ENCODE results near the gene SPOCK1. TPM values are rescaled to one million over a fixed set of nuclear protein-coding genes. Genes with fewer than 3 reads are reported as not detected.
"Not testable (repeated sequence)": the region's sequence is repeated elsewhere in the genome, so short reads cannot be mapped to it uniquely, and the experiment has no call there.

The SPOCK1 gene
- total RNA-seq, 1 experiment from 2014 or later = 10.9 TPM

- H2AFZ ChIP-seq (ENCODE audit: low read length) = no peak overlapping the region
- H3K79me2 ChIP-seq (ENCODE audit: insufficient read depth, low read length) = no peaks in the 10 kb centered on the region
- no peak overlapping the region for H4K91ac ChIP-seq (ENCODE audit: insufficient read length, low read depth, low read length)
- no peak for DNase-seq
- no peaks in the 10 kb centered on the region for H3K36me3 Mint-ChIP-seq (ENCODE audit: insufficient read depth in 1 of 3, low read depth in 3 of 3)
- H3K18ac ChIP-seq (ENCODE audit: insufficient read length, low read depth, low read length) = no peak overlapping the region
- H3K27ac Mint-ChIP-seq = no peak overlapping the region
- H3K27ac ChIP-seq (ENCODE audit: insufficient read length, low read depth, low read length) = no peak overlapping the region
- H2BK120ac ChIP-seq (ENCODE audit: low read depth, low read length, poor library complexity, severe bottlenecking) = no peak overlapping the region
- H3K79me1 ChIP-seq (ENCODE audit: insufficient read depth, low read depth, low read length, poor library complexity, severe bottlenecking) = no peaks in the 10 kb centered on the region
- H3K23me2 ChIP-seq (ENCODE audit: insufficient read length, low read depth, low read length, poor library complexity, severe bottlenecking) = no peaks in the 10 kb centered on the region
- no peak overlapping the region for H3T11ph ChIP-seq (ENCODE audit: low read length)
- WGBS (ENCODE audit: extremely low coverage, insufficient read length, low lambda C conversion rate) = no CpG with 5 or more reads among the region's 4 CpGs
- H4K20me1 ChIP-seq (ENCODE audit: control insufficient read depth, insufficient read depth, insufficient read length) = no peaks in the 10 kb centered on the region
- H3K4me1 ChIP-seq (ENCODE audit: insufficient read depth, low read length) = no peaks in the 10 kb centered on the region
- no peak overlapping the region for H2BK12ac ChIP-seq (ENCODE audit: insufficient read length, low read depth, low read length)
- H3K27me3 Mint-ChIP-seq (ENCODE audit: low read depth) = no peaks in the 10 kb centered on the region; the same call in none of the 2 replicates
- no peaks in the 10 kb centered on the region for H3K27me3 ChIP-seq (ENCODE audit: insufficient read depth, low read length)
- no peak overlapping the region for H2BK20ac ChIP-seq (ENCODE audit: low read depth, low read length, poor library complexity, severe bottlenecking)
- H3K9me3 Mint-ChIP-seq = no peaks in the 10 kb centered on the region; a peak in 1 of 5 replicates
- H3K4me2 ChIP-seq (ENCODE audit: insufficient read depth, insufficient read length, low read length) = no peak overlapping the region
- H3K56ac ChIP-seq (ENCODE audit: insufficient read length, low read depth, low read length) = no peak overlapping the region
- TF ChIP-seq CTCF (conservative IDR thresholded peaks at IDR 0.05) = no peak
- no peak overlapping the region for H2AK5ac ChIP-seq (ENCODE audit: insufficient read length, low read length)
- H4K5ac ChIP-seq (ENCODE audit: insufficient read length, low read depth, low read length) = no peak overlapping the region
- no peak overlapping the region for H2BK15ac ChIP-seq (ENCODE audit: low read depth, low read length)
- H3K4me3 Mint-ChIP-seq = no peak overlapping the region
- H3K14ac ChIP-seq (ENCODE audit: insufficient read depth, low read length) = no peak overlapping the region
- no peak overlapping the region for H3K9ac ChIP-seq (ENCODE audit: extremely low read depth, insufficient read length, low read length)
- H3K9me3 ChIP-seq (ENCODE audit: control insufficient read depth, low read depth, low read length) = no peaks in the 10 kb centered on the region
- no peak overlapping the region for H3K23ac ChIP-seq (ENCODE audit: insufficient read length, low read depth, low read length)
- H4K8ac ChIP-seq (replicated peaks; ENCODE audit: insufficient read length, low read depth, low read length) = no peak overlapping the region
- H3K4me1 Mint-ChIP-seq = no peaks in the 10 kb centered on the region
- no peak overlapping the region for H2BK5ac ChIP-seq (ENCODE audit: insufficient read length, low read length)
- H3K4ac ChIP-seq (ENCODE audit: low read depth, low read length) = no peak overlapping the region
These were observed 106.9 kb downstream of the SPOCK1 start for GRCh38 chr5:137392261-137392660.

GRCh38 chr5:137391044-137391443 lies 108.1 kb downstream of the SPOCK1 start:
- not testable (repeated sequence) for H3K9ac ChIP-seq (ENCODE audit: extremely low read depth, insufficient read length, low read length); H2AFZ ChIP-seq (ENCODE audit: low read length); H4K8ac ChIP-seq (replicated peaks; ENCODE audit: insufficient read length, low read depth, low read length); H2BK120ac ChIP-seq (ENCODE audit: low read depth, low read length, poor library complexity, severe bottlenecking); H3K23me2 ChIP-seq (ENCODE audit: insufficient read length, low read depth, low read length, poor library complexity, severe bottlenecking); H3K79me2 ChIP-seq (ENCODE audit: insufficient read depth, low read length); H2AK5ac ChIP-seq (ENCODE audit: insufficient read length, low read length); H3K9me3 Mint-ChIP-seq; H3K27ac ChIP-seq (ENCODE audit: insufficient read length, low read depth, low read length); H2BK15ac ChIP-seq (ENCODE audit: low read depth, low read length); H2BK20ac ChIP-seq (ENCODE audit: low read depth, low read length, poor library complexity, severe bottlenecking); H3K27me3 Mint-ChIP-seq (ENCODE audit: low read depth); H3K9me3 ChIP-seq (ENCODE audit: control insufficient read depth, low read depth, low read length); H3K27me3 ChIP-seq (ENCODE audit: insufficient read depth, low read length); H3K4me2 ChIP-seq (ENCODE audit: insufficient read depth, insufficient read length, low read length); H3K14ac ChIP-seq (ENCODE audit: insufficient read depth, low read length); H4K5ac ChIP-seq (ENCODE audit: insufficient read length, low read depth, low read length); H3K79me1 ChIP-seq (ENCODE audit: insufficient read depth, low read depth, low read length, poor library complexity, severe bottlenecking); H3K4me3 Mint-ChIP-seq; DNase-seq; H3K4me1 Mint-ChIP-seq; H2BK12ac ChIP-seq (ENCODE audit: insufficient read length, low read depth, low read length); H3K36me3 Mint-ChIP-seq (ENCODE audit: insufficient read depth in 1 of 3, low read depth in 3 of 3); H3K27ac Mint-ChIP-seq; H3K23ac ChIP-seq (ENCODE audit: insufficient read length, low read depth, low read length); H3K18ac ChIP-seq (ENCODE audit: insufficient read length, low read depth, low read length); H3K56ac ChIP-seq (ENCODE audit: insufficient read length, low read depth, low read length); H4K91ac ChIP-seq (ENCODE audit: insufficient read length, low read depth, low read length); H3K4me1 ChIP-seq (ENCODE audit: insufficient read depth, low read length); H3K4ac ChIP-seq (ENCODE audit: low read depth, low read length); H3T11ph ChIP-seq (ENCODE audit: low read length); H2BK5ac ChIP-seq (ENCODE audit: insufficient read length, low read length); H4K20me1 ChIP-seq (ENCODE audit: control insufficient read depth, insufficient read depth, insufficient read length)
- no CpG with 5 or more reads among the region's 7 CpGs for WGBS (ENCODE audit: extremely low coverage, insufficient read length, low lambda C conversion rate)

Measured in H9 (cell line).